IMR-90 (cell line): Measurements from ENCODE around the gene COL3A1. TPM values are rescaled to one million over a fixed set of nuclear protein-coding genes. Genes with fewer than 3 reads are reported as not detected.

Experiments used
- ATAC-seq: fragments of 200-7000 bp; cut with Tn5 transposase; 2 replicates; pipeline ENCODE4 v1.9.1; 2020; ENCODE audit warnings: low read depth, mild to moderate bottlenecking, moderate library complexity
- BruUV-seq: library from RNA; stranded (reverse); fragments of 400-500 nt; replicated peaks from 2 replicates; lab custom pipeline; 2021; lab: Mats Ljungman, UMichigan
- CTCF ChIA-PET: fragments of 300-600 bp; formaldehyde crosslinking; extraction: SDS; loops from one replicate; lab custom pipeline; 2021; ENCODE audit warnings: antibody characterized with exemption; lab: Yijun Ruan, JAX
- POLR2A ChIA-PET: fragments of 300-600 bp; sonication (Branson Sonifier 250); formaldehyde crosslinking; loops from one replicate; lab custom pipeline; 2022; ENCODE audit warnings: antibody characterized with exemption; ENCODE audit not compliant: unreplicated experiment; lab: Charles Lee
- DNase-seq: peaks from one replicate; pipeline ENCODE4 v3.0.0; 2013
- H2AFZ ChIP-seq: replicated peaks from 2 replicates; pipeline ENCODE3; 2013; ENCODE audit warnings: low read length, mild to moderate bottlenecking; ENCODE audit not compliant: poor library complexity
- H2AK5ac ChIP-seq: 2 replicates; pipeline ENCODE4 v1.6.1; 2013; ENCODE audit warnings: low read depth, low read length, inconsistent platforms
- H2AK9ac ChIP-seq: replicated peaks from 2 replicates; pipeline ENCODE3; 2013; ENCODE audit warnings: mild to moderate bottlenecking, low read depth, low read length, moderate library complexity; ENCODE audit not compliant: poor library complexity
- H2BK120ac ChIP-seq: 2 replicates; pipeline ENCODE4 v1.6.1; 2013; ENCODE audit warnings: low read depth, low read length, inconsistent platforms
- H2BK15ac ChIP-seq: 3 replicates; pipeline ENCODE4 v1.6.1; 2013; ENCODE audit warnings: low read depth, low read length, inconsistent platforms
- H2BK20ac ChIP-seq: 2 replicates; pipeline ENCODE4 v1.6.1; 2013; ENCODE audit warnings: low read depth, mild to moderate bottlenecking, inconsistent platforms, low read length, moderate library complexity
- H2BK5ac ChIP-seq: 2 replicates; pipeline ENCODE4 v1.6.1; 2013; ENCODE audit warnings: mild to moderate bottlenecking, low read depth, low read length, inconsistent platforms; ENCODE audit not compliant: poor library complexity, severe bottlenecking
- H3K14ac ChIP-seq: replicated peaks from 2 replicates; pipeline ENCODE4 v1.6.1; 2013; ENCODE audit warnings: low read depth, low read length, inconsistent platforms
- H3K18ac ChIP-seq: 2 replicates; pipeline ENCODE4 v1.6.1; 2013; ENCODE audit warnings: low read depth, low read length, control low read depth
- H3K23ac ChIP-seq: 2 replicates; pipeline ENCODE4 v1.6.1; 2013; ENCODE audit warnings: low read depth, low read length, inconsistent platforms
- H3K27ac ChIP-seq: 2 replicates; pipeline ENCODE4 v1.5.1; 2013; ENCODE audit warnings: mild to moderate bottlenecking, control low read depth, low read length; ENCODE audit not compliant: insufficient read depth
- H3K27me3 ChIP-seq: 2 replicates; pipeline ENCODE4 v1.6.1; 2013; ENCODE audit warnings: low read length; ENCODE audit not compliant: control insufficient read depth, insufficient read depth
- H3K36me3 ChIP-seq: 2 replicates; pipeline ENCODE4 v1.6.1; 2013; ENCODE audit warnings: low read length, mixed read lengths; ENCODE audit not compliant: control insufficient read depth, insufficient read depth
- H3K4ac ChIP-seq: 2 replicates; pipeline ENCODE4 v1.6.1; 2013; ENCODE audit warnings: low read depth, low read length, inconsistent platforms
- H3K4me1 ChIP-seq: 2 replicates; pipeline ENCODE4 v1.6.1; 2013; ENCODE audit warnings: low read length, mixed read lengths; ENCODE audit not compliant: control insufficient read depth, insufficient read depth
- H3K4me2 ChIP-seq: 2 replicates; pipeline ENCODE4 v1.6.1; 2013; ENCODE audit warnings: low read depth, mild to moderate bottlenecking, control low read depth, low read length, moderate library complexity
- H3K4me3 ChIP-seq: 2 replicates; pipeline ENCODE4 v1.5.1; 2013; ENCODE audit warnings: low read depth, mild to moderate bottlenecking, control low read depth, low read length, moderate library complexity; ENCODE audit not compliant: insufficient read depth
- H3K56ac ChIP-seq: 2 replicates; pipeline ENCODE4 v1.6.1; 2013; ENCODE audit warnings: low read length, inconsistent platforms; ENCODE audit not compliant: insufficient read depth; ENCODE audit errors: extremely low read depth
- H3K79me1 ChIP-seq, 2 experiments: 2 replicates each; pipeline ENCODE4 v1.6.1; 2013; ENCODE audit warnings: low read length in 2 of 2, inconsistent platforms in 1 of 2, low read depth in 1 of 2
- H3K9ac ChIP-seq: 2 replicates; pipeline ENCODE4 v1.6.1; 2013; ENCODE audit warnings: low read depth, low read length, control low read depth
- H3K9me1 ChIP-seq: 2 replicates; pipeline ENCODE4 v1.6.1; 2013; ENCODE audit warnings: low read length, inconsistent platforms; ENCODE audit not compliant: insufficient read depth
- H3K9me3 ChIP-seq: 2 replicates; pipeline ENCODE4 v1.6.1; 2013; ENCODE audit warnings: low read length; ENCODE audit not compliant: control insufficient read depth, insufficient read depth
- H4K20me1 ChIP-seq: 2 replicates; pipeline ENCODE4 v1.6.1; 2013; ENCODE audit warnings: low read length, inconsistent platforms; ENCODE audit not compliant: insufficient read depth
- H4K5ac ChIP-seq: 2 replicates; pipeline ENCODE4 v1.6.1; 2013; ENCODE audit warnings: mild to moderate bottlenecking, low read depth, low read length, control low read depth
- H4K8ac ChIP-seq, 2 experiments: 2 replicates each; pipeline ENCODE4 v1.6.1; 2013; ENCODE audit warnings: low read depth in 2 of 2, low read length in 2 of 2, control low read depth in 1 of 2, inconsistent platforms in 1 of 2
- H4K91ac ChIP-seq: 2 replicates; pipeline ENCODE4 v1.6.1; 2013; ENCODE audit warnings: low read depth, low read length, inconsistent platforms; ENCODE audit not compliant: insufficient read depth
- CEBPB ChIP-seq: IDR thresholded peaks from 2 replicates; pipeline ENCODE4 v1.6.1; 2012; ENCODE audit warnings: low read depth, low read length, improper control_type of control experiment
- CHD1 ChIP-seq: IDR thresholded peaks from 2 replicates; pipeline ENCODE4 v1.6.1; 2012; ENCODE audit warnings: low read depth, low read length, improper control_type of control experiment
- CTCF ChIP-seq: conservative IDR thresholded peaks from 2 replicates; pipeline ENCODE4 v1.5.1; 2012; ENCODE audit warnings: mild to moderate bottlenecking, low read depth, low read length, improper control_type of control experiment
- ELK1 ChIP-seq: fragments of 150-350 bp; IDR thresholded peaks from 2 replicates; pipeline ENCODE4 v1.6.1; 2016; ENCODE audit warnings: low read depth, mild to moderate bottlenecking, low read length, moderate library complexity, borderline replicate concordance
- FOS ChIP-seq: fragments of 150-350 bp; IDR thresholded peaks from 2 replicates; pipeline ENCODE4 v1.6.1; 2016; ENCODE audit warnings: low read depth, low read length
- MAFK ChIP-seq: IDR thresholded peaks from 2 replicates; pipeline ENCODE4 v1.6.1; 2012; ENCODE audit warnings: low read depth, low read length, improper control_type of control experiment
- MAZ ChIP-seq: IDR thresholded peaks from 2 replicates; pipeline ENCODE4 v1.6.1; 2012; ENCODE audit warnings: low read depth, mild to moderate bottlenecking, low read length, improper control_type of control experiment, moderate library complexity, borderline replicate concordance
- MXI1 ChIP-seq: IDR thresholded peaks from 2 replicates; pipeline ENCODE4 v1.6.1; 2012; ENCODE audit warnings: low read depth, mild to moderate bottlenecking, low read length, moderate library complexity, borderline replicate concordance
- NFE2L2 ChIP-seq: fragments of 150-350 bp; IDR thresholded peaks from 2 replicates; pipeline ENCODE4 v1.6.1; 2016; ENCODE audit warnings: low read depth, mild to moderate bottlenecking, low read length
- POLR2A ChIP-seq: IDR thresholded peaks from 2 replicates; pipeline ENCODE4 v1.6.1; 2012; ENCODE audit warnings: mild to moderate bottlenecking, low read depth, low read length
- RAD21 ChIP-seq: IDR thresholded peaks from 2 replicates; pipeline ENCODE4 v1.6.1; 2012; ENCODE audit warnings: low read length, improper control_type of control experiment
- RCOR1 ChIP-seq: IDR thresholded peaks from 2 replicates; pipeline ENCODE4 v1.6.1; 2012; ENCODE audit warnings: mild to moderate bottlenecking, low read length, improper control_type of control experiment; ENCODE audit not compliant: insufficient replicate concordance
- RFX5 ChIP-seq: IDR thresholded peaks from 2 replicates; pipeline ENCODE4 v1.8.0; 2012; ENCODE audit warnings: low read depth, mild to moderate bottlenecking, low read length, moderate library complexity
- SMC3 ChIP-seq: fragments of 150-350 bp; IDR thresholded peaks from 2 replicates; pipeline ENCODE4 v1.6.1; 2016; ENCODE audit warnings: low read depth, mild to moderate bottlenecking, antibody characterized with exemption, low read length, moderate library complexity
- USF2 ChIP-seq: fragments of 150-350 bp; IDR thresholded peaks from 2 replicates; pipeline ENCODE4 v1.6.1; 2017; ENCODE audit warnings: mild to moderate bottlenecking, antibody characterized with exemption, low read length, low read depth
- WGBS, 2 experiments: methylation state at CpG; one replicate each; pipeline versions ENCODE4 v1.1.5 to v1.1.7; 2013; ENCODE audit warnings: missing lambda C conversion rate in 2 of 2; ENCODE audit not compliant: insufficient read length in 1 of 2; ENCODE audit errors: extremely low coverage in 2 of 2; 5-methylcytosine and 5-hydroxymethylcytosine counted together
- dilution Hi-C: fragments of 300-500 bp; cut with HindIII; formaldehyde crosslinking; loops from one replicate; pipeline ENCODE4 v1.14.3; 2018; ENCODE audit warnings: low sequenced_read_pairs; ENCODE audit not compliant: unreplicated experiment
- in situ Hi-C: fragments of 300-500 bp; cut with MboI; formaldehyde crosslinking; loops from 3 replicates; pipeline ENCODE4 v1.14.3; 2019; ENCODE audit warnings: low sequenced_read_pairs, inconsistent platforms, mixed read lengths
- intact Hi-C: fragments of 100-400 bp; cut with micrococcal nuclease; formaldehyde crosslinking; loops from 2 replicates; pipeline ENCODE4 v1.10.0; 2022
- polyA plus RNA-seq, 3 experiments: library from polyadenylated mRNA; depleted of rRNA; stranded (reverse); fragments of >200 nt; gene quantifications; 2 replicates each; pipeline ENCODE4 v1.2.3, GENCODE V29; 2012; ENCODE audit warnings: low replicate concordance in 1 of 3
- total RNA-seq: library from RNA; depleted of rRNA; stranded (reverse); fragments of >200 nt; gene quantifications from 2 replicates; pipeline ENCODE4 v1.2.3, GENCODE V29; 2012

COL3A1 gene
- total and polyA plus RNA-seq, 2 of the 4 experiments (the other 2 are of a cell fraction), result 402 to 408 TPM

GRCh38 chr2:188977317-188977716 is 3.1 kb downstream of the COL3A1 start:
- 0 out of 3 replicates have a peak overlapping the region, but pooled peaks have one; percentile 9 for H2BK15ac ChIP-seq
- H4K8ac ChIP-seq, result peak overlapping the region in 1 of 2 experiments; percentile 53; a peak in 2 of 4 replicates
- peak overlapping the region; percentile 53; the same call in 1 of the 2 replicates for H2BK120ac ChIP-seq
- H2BK20ac ChIP-seq, result peak overlapping the region; percentile 51; the same call in 1 of the 2 replicates
- H4K91ac ChIP-seq, result no peak overlapping the region
- H4K5ac ChIP-seq, result peak overlapping the region; percentile 66
- peak overlapping the region; percentile 67 for H3K9ac ChIP-seq
- dilution Hi-C loops, result no loop called here
- H2AK5ac ChIP-seq, result 0 out of 2 replicates have a peak overlapping the region, but pooled peaks have one; percentile 38
- H3K9me1 ChIP-seq, result no peaks in the 10 kb centered on the region
- peak overlapping the region; percentile 73 for H3K4ac ChIP-seq
- H3K79me1 ChIP-seq, result peaks cover 0 to 4% of the 10 kb centered on the region in 2 experiments; a peak in 3 of 4 replicates
- in situ Hi-C loops, result loop anchor here (10.0 kb wide), 1 partner anchor 193 kb away; no protein-coding TSS in a partner anchor
- H2AK9ac ChIP-seq, result no peak overlapping the region
- peak overlapping the region; percentile 62 for H3K4me3 ChIP-seq
- no CpG with 5 or more reads among the region's 2 CpGs for WGBS, 2 experiments
- peak overlapping the region; percentile 90; the same call in 1 of the 2 replicates for H3K23ac ChIP-seq
- H2BK5ac ChIP-seq, result peak overlapping the region; percentile 98
- H3K27ac ChIP-seq, result peak overlapping the region; percentile 62; the same call in 1 of the 2 replicates
- DNase-seq, result no peak
- peak overlapping the region; percentile 66 for H3K56ac ChIP-seq
- no peaks in the 10 kb centered on the region for H3K4me1 ChIP-seq
- H3K4me2 ChIP-seq, result peak overlapping the region; percentile 96
- H3K36me3 ChIP-seq, result peaks cover 2% of the 10 kb centered on the region; the same call in 1 of the 2 replicates
- H3K14ac ChIP-seq, result peak overlapping the region; percentile 88
- POLR2A ChIA-PET, result no interaction called here
- peak overlapping the region; percentile 79 for H3K18ac ChIP-seq
- H3K27me3 ChIP-seq, result no peaks in the 10 kb centered on the region
- no peak overlapping the region for H2AFZ ChIP-seq
- no peak for ATAC-seq
- H3K9me3 ChIP-seq, result no peaks in the 10 kb centered on the region
- no peaks in the 10 kb centered on the region for H4K20me1 ChIP-seq
- CTCF ChIA-PET, result interaction anchor here (1.1 kb wide), 1 partner anchor 284 kb away, joined by 3 read pairs; no protein-coding TSS in a partner anchor
- BruUV-seq, result no TSS peak
- intact Hi-C loops, result loop anchor here (5.0 to 10.0 kb wide), 6 partner anchors 80 to 1380 kb away; partner anchors contain the start of genes COL5A2 and GULP1
- TF ChIP-seq CTCF (no peak), POLR2A (no peak), RAD21 (no peak), USF2 (no peak), MAFK (no peak), MAZ (no peak), SMC3 (no peak), NFE2L2 (no peak), RFX5 (no peak), CEBPB (no peak), RCOR1 (no peak), CHD1 (no peak), MXI1 (no peak), FOS (no peak), ELK1 (no peak)
